SU-DHL-6 (cell line): ENCODE data around the gene ICA1.

ENCODE experiments used
- H2AFZ ChIP-seq: fragments of 200-600 bp; sonication (generic); 2 replicates; pipeline ENCODE4 v1.6.1; 2014; ENCODE audit warnings: low read depth, mild to moderate bottlenecking, moderate library complexity, mixed read lengths, antibody characterized with exemption, low read length; ENCODE audit not compliant: severe bottlenecking
- H3F3A ChIP-seq: fragments of 200-600 bp; shearing (Covaris generic); 2 replicates; pipeline ENCODE4 v1.6.0; 2016; ENCODE audit warnings: antibody characterized with exemption, mild to moderate bottlenecking; ENCODE audit not compliant: insufficient read depth
- H3K27ac ChIP-seq: fragments of 200-600 bp; sonication (generic); 2 replicates; pipeline ENCODE4 v1.5.1; 2016; ENCODE audit warnings: low read depth, mild to moderate bottlenecking, low read length, moderate library complexity, mixed read lengths
- H3K27me3 ChIP-seq: fragments of 200-600 bp; sonication (generic), shearing (Covaris generic); 2 replicates; pipeline ENCODE4 v1.6.0; 2014; ENCODE audit warnings: mild to moderate bottlenecking, low read length
- H3K36me3 ChIP-seq: fragments of 200-600 bp; sonication (generic); 2 replicates; pipeline ENCODE4 v1.6.1; 2014; ENCODE audit warnings: mild to moderate bottlenecking, low read length, mixed read lengths
- H3K4me2 ChIP-seq: fragments of 300-600, 200-600 bp; shearing (Covaris generic), sonication (generic); 2 replicates; pipeline ENCODE4 v1.6.0; 2014; ENCODE audit warnings: low read length, low read depth, mild to moderate bottlenecking; ENCODE audit not compliant: poor library complexity, severe bottlenecking
- H3K4me3 ChIP-seq: fragments of 200-600 bp; sonication (generic); 2 replicates; pipeline ENCODE4 v1.5.1; 2014; ENCODE audit warnings: antibody characterized with exemption, low read length, mild to moderate bottlenecking, mixed read lengths; ENCODE audit not compliant: insufficient read depth, poor library complexity, severe bottlenecking
- H3K79me2 ChIP-seq: fragments of 200-600 bp; sonication (generic); 2 replicates; pipeline ENCODE4 v1.6.1; 2014; ENCODE audit warnings: mild to moderate bottlenecking, low read length, moderate library complexity; ENCODE audit not compliant: insufficient read depth
- H3K9ac ChIP-seq: fragments of 200-600 bp; sonication (generic); 2 replicates; pipeline ENCODE4 v1.7.0; 2014; ENCODE audit warnings: mild to moderate bottlenecking, low read length
- H3K9me2 ChIP-seq: fragments of 200-600 bp; sonication (generic); replicated peaks from 2 replicates; pipeline ENCODE4 v1.6.1; 2014; ENCODE audit warnings: low read length; ENCODE audit not compliant: insufficient read depth
- H3K9me3 ChIP-seq: fragments of 200-600 bp; sonication (generic); 2 replicates; pipeline ENCODE4 v1.6.1; 2014; ENCODE audit warnings: low read length, mixed read lengths; ENCODE audit not compliant: insufficient read depth
- H4K20me1 ChIP-seq: fragments of 200-600 bp; sonication (generic); 2 replicates; pipeline ENCODE4 v1.6.1; 2014; ENCODE audit warnings: low read depth, mild to moderate bottlenecking, antibody characterized with exemption, low read length, moderate library complexity, mixed read lengths
- EZH2phosphoT487 ChIP-seq: fragments of 200-600 bp; sonication (generic), shearing (Covaris generic); conservative IDR thresholded peaks from 2 replicates; pipeline ENCODE4 v1.6.1; 2018; ENCODE audit warnings: mild to moderate bottlenecking, antibody characterized with exemption, low read length, moderate library complexity, mixed read lengths
- TF ChIP-seq, protein P1 (sequence below): fragments of 200-600 bp; sonication (generic); IDR thresholded peaks from one replicate; pipeline ENCODE4 v1.5.1; 2017; ENCODE audit warnings: antibody characterized with exemption, mild to moderate bottlenecking, low read length, moderate library complexity; ENCODE audit not compliant: insufficient read depth, poor library complexity, severe bottlenecking

ICA1 gene

GRCh38 chr7:8277394-8277982 is 15.5 kb upstream of the ICA1 start:
- Histone ChIP-seq H3K4me2 (no peak overlapping the region), H3K9me3 (no peaks in the 10 kb centered on the region), H3K36me3 (no peaks in the 10 kb centered on the region), H4K20me1 (no peaks in the 10 kb centered on the region), H3K9ac (no peak overlapping the region), H3K27ac (no peak overlapping the region), H3K27me3 (0 out of 2 replicates have a peak, but pooled peaks cover 4% of the 10 kb centered on the region), H3K9me2 (no peaks in the 10 kb centered on the region), H2AFZ (no peak overlapping the region), H3K4me3 (no peak overlapping the region), H3K79me2 (no peaks in the 10 kb centered on the region), H3F3A (no peaks in the 10 kb centered on the region)
- TF ChIP-seq EZH2phosphoT487, result no peak
- TF ChIP-seq, protein P1, sequence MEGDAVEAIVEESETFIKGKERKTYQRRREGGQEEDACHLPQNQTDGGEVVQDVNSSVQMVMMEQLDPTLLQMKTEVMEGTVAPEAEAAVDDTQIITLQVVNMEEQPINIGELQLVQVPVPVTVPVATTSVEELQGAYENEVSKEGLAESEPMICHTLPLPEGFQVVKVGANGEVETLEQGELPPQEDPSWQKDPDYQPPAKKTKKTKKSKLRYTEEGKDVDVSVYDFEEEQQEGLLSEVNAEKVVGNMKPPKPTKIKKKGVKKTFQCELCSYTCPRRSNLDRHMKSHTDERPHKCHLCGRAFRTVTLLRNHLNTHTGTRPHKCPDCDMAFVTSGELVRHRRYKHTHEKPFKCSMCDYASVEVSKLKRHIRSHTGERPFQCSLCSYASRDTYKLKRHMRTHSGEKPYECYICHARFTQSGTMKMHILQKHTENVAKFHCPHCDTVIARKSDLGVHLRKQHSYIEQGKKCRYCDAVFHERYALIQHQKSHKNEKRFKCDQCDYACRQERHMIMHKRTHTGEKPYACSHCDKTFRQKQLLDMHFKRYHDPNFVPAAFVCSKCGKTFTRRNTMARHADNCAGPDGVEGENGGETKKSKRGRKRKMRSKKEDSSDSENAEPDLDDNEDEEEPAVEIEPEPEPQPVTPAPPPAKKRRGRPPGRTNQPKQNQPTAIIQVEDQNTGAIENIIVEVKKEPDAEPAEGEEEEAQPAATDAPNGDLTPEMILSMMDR, result peak; percentile 34

- Histone ChIP-seq H3K9me3 (no peaks in the 10 kb centered on the region), H3K27me3 (no peaks in the 10 kb centered on the region), H2AFZ (no peak overlapping the region), H3K4me2 (no peak overlapping the region), H3F3A (no peaks in the 10 kb centered on the region), H4K20me1 (no peaks in the 10 kb centered on the region), H3K79me2 (no peaks in the 10 kb centered on the region), H3K9ac (no peak overlapping the region), H3K36me3 (no peaks in the 10 kb centered on the region), H3K4me3 (no peak overlapping the region), H3K27ac (no peak overlapping the region), H3K9me2 (no peaks in the 10 kb centered on the region)
- no peak for TF ChIP-seq EZH2phosphoT487
- TF ChIP-seq, protein P1, result no peak
Observed at GRCh38 chr7:8274589-8274988, 12.6 kb upstream of the ICA1 start.

GRCh38 chr7:8271960-8272359 is 10.0 kb upstream of the ICA1 start:
- H3K9me3 ChIP-seq, result no peaks in the 10 kb centered on the region
- H3K79me2 ChIP-seq, result no peaks in the 10 kb centered on the region
- H3K27ac ChIP-seq, result no peak overlapping the region
- TF ChIP-seq EZH2phosphoT487, result no peak
- TF ChIP-seq, protein P1, result no peak
- H3K4me3 ChIP-seq, result no peak overlapping the region
- H3K27me3 ChIP-seq, result no peaks in the 10 kb centered on the region
- H3K36me3 ChIP-seq, result no peaks in the 10 kb centered on the region
- no peaks in the 10 kb centered on the region for H4K20me1 ChIP-seq
- H3K9ac ChIP-seq, result no peak overlapping the region
- no peaks in the 10 kb centered on the region for H3F3A ChIP-seq
- H3K9me2 ChIP-seq, result no peaks in the 10 kb centered on the region
- no peak overlapping the region for H3K4me2 ChIP-seq
- H2AFZ ChIP-seq, result no peak overlapping the region
